HG03442 (cell line): Measurements from ENCODE around the gene ZNF747.

Source experiments
- ATAC-seq: cut with Tn5 transposase; IDR thresholded peaks from one replicate; pipeline ENCODE4 v1.9.1; 2021; ENCODE audit warnings: mild to moderate bottlenecking, moderate library complexity; ENCODE audit not compliant: unreplicated experiment

Gene ZNF747

GRCh38 chr16:30519120-30520049, 15.3 kb downstream of the ZNF747 start:
- ATAC-seq: no peak

GRCh38 chr16:30518552-30518951, 16.1 kb downstream of the ZNF747 start:
- no peak for ATAC-seq

GRCh38 chr16:30515275-30515674, 19.4 kb downstream of the ZNF747 start:
- ATAC-seq: no peak

- no peak for ATAC-seq
Measured at GRCh38 chr16:30511509-30511908, 23.1 kb downstream of the ZNF747 start.

GRCh38 chr16:30510376-30510938, 24.2 kb downstream of the ZNF747 start:
- no peak for ATAC-seq

- ATAC-seq: no peak
Measured at GRCh38 chr16:30509081-30509765, 25.4 kb downstream of the ZNF747 start.

GRCh38 chr16:30503403-30504296, 31.0 kb downstream of the ZNF747 start:
- ATAC-seq: no peak

- no peak for ATAC-seq
Measured at GRCh38 chr16:30499284-30499683, 35.4 kb downstream of the ZNF747 start.

- ATAC-seq: no peak
Measured at GRCh38 chr16:30494709-30495108, 39.9 kb downstream of the ZNF747 start.

GRCh38 chr16:30493941-30494488, 40.6 kb downstream of the ZNF747 start:
- no peak for ATAC-seq

GRCh38 chr16:30491744-30492308, 42.8 kb downstream of the ZNF747 start:
- ATAC-seq: no peak

- ATAC-seq: no peak
Measured at GRCh38 chr16:30491229-30491628, 43.4 kb downstream of the ZNF747 start.

GRCh38 chr16:30490210-30490609, 44.4 kb downstream of the ZNF747 start:
- no peak for ATAC-seq

GRCh38 chr16:30488764-30489605, 45.7 kb downstream of the ZNF747 start:
- no peak for ATAC-seq

- ATAC-seq: no peak
Measured at GRCh38 chr16:30485818-30486436, 48.7 kb downstream of the ZNF747 start.

GRCh38 chr16:30484887-30485286, 49.8 kb downstream of the ZNF747 start:
- no peak for ATAC-seq

GRCh38 chr16:30482366-30482765, 52.3 kb downstream of the ZNF747 start:
- ATAC-seq: no peak

GRCh38 chr16:30481381-30481780, 53.3 kb downstream of the ZNF747 start:
- no peak for ATAC-seq
